DMS 273 (cell line): ENCODE data around the gene DGLUCY.
A peak's percentile ranks its signal among the peaks of the same experiment; 100 is the strongest.
"Not testable (repeated sequence)": the region's sequence is repeated elsewhere in the genome, so short reads cannot be mapped to it uniquely, and the experiment has no call there.

Experiments used
- DNase-seq: peaks from one replicate; lab custom pipeline; 2025; ENCODE audit not compliant: unreplicated experiment; lab: John Stamatoyannopoulos, UW

The DGLUCY gene

DNA sequence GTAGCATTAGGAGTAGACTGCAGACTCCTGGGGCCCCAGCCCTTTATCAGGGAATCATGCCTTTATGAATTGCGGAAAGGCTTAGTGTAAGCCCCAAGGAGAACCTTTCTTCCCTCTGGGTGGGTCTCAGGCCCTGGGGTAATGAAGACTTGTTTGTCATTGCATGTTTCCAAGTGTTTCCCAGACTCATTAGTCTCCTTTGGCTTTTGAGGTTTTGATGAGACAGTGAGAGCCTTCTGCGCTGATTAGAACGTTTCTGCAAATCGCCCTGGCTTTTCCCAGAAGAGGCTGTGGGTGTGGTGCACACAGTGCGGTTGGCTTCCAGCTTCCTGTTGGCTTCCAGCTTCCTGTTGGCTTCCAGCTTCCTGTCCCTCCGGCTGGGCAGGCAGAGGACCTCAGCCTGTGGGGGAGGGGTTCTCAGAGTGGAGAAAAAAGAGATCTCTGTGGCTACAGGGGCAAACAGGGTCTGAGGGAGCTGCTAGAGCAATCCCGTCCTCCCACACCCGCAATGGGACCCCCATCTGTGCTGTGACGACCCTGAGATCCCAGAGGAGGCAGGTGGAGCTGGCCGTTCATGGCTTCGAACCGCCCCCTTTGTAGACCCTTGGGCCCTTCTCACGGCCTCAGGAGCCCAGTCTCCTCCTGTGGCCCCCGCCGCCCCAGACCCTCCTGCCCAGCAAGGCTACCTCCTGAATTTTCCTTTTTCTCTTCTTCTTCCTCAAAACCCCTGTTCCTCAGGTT is 88.5 kb downstream of the DGLUCY start:
- no peak for DNase-seq

DNA sequence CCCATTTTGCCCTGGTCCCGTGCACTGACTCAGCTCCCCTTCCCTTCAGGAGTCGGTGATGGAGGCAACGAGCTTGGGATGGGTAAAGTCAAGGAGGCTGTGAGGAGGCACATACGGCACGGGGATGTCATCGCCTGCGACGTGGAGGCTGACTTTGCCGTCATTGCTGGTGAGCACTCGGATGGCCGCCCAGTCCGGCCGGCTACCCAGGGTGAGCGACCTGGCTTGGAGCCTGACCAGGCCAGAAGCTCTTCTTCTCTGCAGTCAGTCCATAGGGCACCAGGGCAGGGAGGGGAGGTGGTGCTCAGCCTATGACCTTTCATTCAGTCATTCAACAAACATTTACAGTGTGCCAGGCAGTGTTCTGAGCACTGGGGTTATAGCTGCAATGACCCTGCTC is 90.8 kb downstream of the DGLUCY start:
- no peak for DNase-seq

DNA sequence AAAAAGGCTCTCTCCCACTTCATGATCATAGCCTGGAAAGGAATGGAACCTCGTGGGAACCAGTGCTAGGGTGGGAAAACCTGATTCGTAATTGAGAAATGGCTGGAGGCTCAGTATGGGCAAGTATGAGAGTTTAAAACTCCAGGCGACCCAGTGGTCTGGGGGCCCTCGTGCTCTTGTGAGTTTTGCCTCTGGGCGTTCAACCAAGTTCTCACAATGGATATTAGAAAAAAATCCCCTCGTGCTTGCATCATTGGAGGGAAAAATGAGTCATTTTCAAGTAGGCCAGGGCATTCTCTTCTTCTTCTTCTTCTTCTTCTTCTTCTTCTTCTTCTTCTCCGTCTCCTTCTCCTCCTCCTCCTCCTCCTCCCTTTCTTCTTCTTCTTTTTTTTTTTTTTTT is 91.6 kb downstream of the DGLUCY start:
- DNase-seq: no peak

DNA sequence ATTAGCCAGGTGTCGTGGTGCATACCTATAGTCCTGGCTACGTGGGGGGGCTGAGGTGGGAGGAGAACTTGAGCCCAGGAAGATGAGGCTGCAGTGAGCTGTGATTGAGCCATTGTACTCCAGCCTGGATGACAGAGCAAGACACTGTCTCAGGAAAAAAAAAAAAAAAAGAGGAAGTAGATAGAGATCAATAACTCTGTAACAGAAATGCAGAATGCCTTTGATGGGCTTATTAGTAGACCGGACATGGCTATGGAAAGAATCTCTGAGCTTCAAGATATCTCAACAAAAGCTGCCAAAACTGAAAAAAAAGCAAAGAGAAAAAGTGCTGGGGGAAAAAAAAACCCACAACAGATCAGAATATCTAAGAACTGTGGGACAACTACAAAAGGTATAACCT is 93.1 kb downstream of the DGLUCY start:
- DNase-seq: no peak

DNA sequence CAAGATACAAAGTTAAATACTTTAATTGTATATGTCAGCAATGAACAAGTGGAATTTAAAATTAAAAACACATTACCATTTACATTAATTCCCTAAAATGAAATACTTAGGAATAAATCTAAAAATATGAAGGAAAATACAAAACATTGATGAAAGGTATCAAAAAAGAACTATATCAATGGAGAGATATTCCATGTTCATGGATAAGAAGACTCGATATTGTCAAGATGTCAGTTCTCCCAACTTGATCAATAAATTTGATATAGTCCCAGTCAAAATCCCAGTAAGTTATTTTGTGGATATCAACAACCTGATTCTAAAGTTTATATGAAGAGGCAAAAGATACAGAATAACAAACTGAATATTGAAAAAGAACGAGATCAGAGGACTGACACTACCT is 97.1 kb downstream of the DGLUCY start:
- DNase-seq: no peak

DNA sequence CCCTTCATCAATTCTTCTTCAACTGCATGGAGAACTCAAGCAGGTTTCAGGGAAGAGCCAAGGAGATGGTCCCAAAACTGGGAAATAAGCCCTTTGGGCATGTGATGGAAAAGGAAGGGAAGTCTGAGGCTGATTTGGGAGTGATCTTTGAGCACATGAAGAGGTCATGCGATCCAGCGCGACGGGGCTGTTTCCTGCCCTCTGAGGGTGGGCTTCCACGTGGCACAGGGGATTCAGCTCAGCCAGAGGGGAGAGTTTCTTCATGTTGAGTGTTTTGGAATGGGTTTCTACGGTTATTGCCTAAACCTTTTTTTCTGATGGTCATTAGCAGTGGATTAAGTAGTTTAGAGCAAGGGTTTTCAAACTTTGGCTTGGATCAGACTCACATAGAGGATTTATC is 100.4 kb downstream of the DGLUCY start:
- DNase-seq: no peak

DNA sequence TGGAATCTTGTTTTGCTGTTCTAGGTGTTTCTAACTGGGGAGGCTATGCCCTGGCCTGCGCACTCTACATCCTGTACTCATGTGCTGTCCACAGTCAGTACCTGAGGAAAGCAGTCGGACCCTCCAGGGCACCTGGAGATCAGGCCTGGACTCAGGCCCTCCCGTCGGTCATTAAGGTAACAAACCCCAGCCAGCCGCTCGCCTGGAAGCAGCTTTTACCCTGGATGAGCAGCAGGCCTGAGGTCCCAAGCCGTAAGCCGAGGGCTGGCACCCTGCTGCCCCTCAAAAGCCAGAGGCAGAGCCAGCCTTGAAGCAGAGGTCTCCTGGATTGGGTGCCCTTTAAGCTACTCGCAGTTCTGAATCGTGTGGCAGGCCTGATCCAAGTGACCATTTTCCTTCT is 101.5 kb downstream of the DGLUCY start:
- DNase-seq: no peak

DNA sequence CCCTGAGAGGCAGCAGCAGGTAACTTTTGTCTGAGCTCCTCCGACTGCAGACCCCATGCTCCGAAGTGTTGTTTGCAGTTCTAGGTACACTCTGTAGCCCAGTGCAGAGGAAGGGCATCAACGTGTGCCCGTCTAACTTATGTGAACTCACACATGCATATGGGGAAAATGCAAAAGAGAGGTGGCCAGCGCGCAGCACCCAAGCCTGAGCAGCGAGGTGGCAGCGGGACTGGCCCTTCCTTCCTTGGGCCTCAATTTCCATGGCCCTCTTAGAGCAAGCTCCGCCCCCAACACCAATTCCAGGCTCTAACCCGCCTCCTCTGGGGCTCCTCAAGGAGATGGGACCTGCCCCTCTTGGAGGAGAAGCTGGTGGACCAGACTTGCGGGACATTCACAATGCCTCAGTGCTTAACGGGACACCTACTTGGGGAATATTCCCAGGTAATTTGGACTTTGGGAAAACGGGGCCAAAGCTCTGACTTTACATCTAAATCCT is 102.9 kb downstream of the DGLUCY start:
- DNase-seq: no peak

DNA sequence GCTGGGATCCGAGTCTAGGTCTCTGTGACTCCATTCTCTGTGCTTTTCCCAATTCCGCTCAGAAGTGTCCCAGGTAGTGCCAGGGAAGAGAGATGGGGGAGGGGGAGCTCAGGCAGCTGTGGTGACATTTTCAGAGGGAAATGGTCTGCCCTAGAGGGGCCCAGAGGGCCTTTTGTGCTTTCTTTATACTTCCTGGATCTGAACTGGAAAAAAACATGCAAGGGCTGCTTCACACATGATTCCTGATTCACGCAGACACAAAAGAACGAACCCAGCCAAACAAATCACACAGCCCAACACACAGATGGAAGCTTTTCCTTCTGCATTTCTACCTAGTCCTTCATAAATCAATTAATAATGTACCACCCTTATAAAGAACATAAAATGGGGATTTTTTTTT is 104.1 kb downstream of the DGLUCY start:
- DNase-seq: no peak

DNA sequence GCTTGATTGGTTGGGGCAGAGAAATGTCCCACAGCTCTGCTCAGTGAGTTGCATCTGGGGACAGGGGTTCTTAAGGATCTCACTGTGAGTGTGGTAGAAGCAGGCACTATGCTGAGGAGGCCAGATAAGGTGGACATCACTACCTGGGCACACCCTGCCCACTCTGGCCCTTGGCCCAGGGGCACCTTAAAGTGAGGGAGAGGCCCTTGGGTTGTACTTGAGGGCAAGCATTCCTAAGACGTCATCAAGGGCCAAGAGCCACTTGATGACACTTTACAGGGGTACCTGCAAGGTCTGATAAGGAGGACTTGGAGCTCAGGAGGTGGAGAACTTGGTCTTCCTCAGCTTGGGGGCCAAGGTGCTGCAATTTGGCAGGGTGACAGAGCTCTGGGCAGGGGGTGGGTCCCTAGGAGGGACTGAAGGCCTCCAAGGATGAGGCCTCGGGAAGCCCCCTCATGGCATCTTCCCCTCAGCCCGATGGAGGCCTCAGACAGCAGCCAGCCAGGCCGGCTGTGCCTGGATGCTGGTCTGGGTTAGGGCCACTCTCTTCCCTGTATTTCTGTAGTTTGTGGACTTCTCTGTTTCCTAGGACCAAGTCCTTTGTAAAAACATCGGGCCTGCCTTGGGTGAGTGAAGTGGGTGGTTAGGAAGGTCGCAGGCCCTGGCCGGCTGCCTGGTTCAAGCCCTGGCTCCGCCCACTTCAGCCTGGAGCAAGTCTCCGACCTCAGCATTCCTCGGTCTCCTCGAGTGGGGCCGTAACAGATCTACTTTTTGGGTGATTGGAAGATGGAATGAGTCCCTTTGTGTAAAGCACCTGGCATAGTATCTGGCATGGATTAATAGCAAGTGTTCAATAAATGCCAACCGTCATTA is 105.9 kb downstream of the DGLUCY start:
- DNase-seq: peak; percentile 72

DNA sequence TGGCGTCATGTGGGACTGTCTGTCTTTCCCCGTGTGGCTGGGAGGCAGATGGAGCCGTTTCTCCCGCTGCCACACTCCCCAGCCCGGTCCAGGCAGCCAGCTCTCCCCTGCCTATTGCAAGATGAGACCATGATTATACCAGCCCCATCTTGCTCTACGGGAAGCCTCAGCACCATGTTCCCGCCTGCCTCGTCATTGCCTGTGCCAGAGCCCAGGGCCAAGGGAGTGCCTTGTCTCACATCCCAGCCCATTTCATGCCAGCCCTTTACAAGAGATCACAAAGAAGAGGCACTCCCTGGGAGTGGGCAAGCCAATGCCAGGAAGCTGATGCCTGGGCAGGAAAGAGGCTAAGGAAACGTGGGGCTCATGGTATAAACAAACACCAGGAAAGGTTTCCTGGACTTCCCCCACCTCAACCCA is 106.7 kb downstream of the DGLUCY start:
- DNase-seq: peak; percentile 96

DNA sequence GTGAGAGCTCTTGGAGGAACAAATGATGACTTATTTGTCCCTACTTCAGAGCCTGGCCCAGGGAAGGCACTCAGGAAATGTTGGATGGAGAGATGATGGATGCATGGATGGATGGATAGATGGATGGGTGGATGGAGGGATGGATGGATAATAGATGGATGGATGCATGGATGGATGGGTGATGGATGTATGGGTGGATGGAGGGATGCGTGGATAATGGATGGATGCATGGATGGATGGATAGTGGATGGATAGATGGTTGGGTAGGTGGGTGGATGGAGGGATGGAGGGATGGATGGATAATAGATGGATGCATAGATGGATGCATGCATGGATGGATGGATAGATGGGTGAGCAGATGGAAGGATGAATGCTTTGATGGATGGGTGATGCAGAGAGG is 107.4 kb downstream of the DGLUCY start:
- DNase-seq: no peak

DNA sequence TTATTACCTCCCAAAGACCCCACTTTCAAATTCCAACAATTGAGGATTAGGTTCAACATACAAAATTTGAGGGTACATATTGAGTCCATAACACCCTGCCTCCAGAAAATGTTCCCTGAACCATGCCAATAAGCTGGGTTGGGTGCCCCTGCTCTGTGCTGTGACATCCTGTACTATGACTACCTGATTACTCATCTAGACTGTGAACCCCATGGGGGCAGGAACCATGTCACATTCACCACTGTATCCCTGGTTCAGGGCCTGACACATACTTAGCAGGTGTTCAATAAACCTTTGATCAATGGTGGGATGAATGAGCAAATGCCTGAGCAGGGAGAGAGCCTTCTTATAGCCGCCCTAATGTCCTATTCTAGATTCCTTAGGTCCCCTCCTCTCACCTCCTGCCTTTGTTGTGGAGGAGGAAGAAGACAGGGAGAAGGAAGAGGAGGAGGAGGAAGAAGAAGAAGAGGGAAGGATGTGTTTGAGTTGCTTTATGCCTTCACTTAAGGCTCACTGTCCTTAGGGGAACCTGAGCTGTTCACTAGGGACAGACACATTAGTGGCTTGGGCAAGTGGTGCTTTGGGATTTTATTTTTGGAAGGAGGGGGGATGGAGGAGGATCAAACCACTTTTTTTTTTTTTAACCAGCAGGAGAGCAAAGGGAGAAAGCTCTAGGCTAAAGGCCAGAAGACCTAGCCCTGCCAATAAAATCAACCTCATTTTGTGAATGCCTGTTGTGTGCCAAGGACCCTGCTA is 109.3 kb downstream of the DGLUCY start:
- DNase-seq: no peak

DNA sequence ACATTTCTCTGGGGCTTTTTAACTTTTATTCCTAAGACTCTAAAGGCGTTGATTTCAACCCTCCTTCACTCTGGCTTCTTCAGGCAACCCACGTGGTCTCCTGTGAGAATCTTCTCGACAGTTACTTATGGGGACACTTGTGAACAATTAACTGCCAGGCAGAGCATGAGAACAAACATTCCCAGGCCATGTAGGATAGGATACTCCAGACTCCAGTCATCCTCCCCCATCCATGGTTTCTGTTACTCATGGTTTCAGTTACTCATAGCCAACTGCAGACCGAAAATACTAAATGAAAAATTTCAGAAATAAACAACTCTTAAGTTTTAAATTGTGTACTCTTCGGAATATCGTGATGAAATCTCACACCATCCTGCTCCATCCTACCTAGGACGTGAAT is 111.2 kb downstream of the DGLUCY start:
- DNase-seq: no peak

DNA sequence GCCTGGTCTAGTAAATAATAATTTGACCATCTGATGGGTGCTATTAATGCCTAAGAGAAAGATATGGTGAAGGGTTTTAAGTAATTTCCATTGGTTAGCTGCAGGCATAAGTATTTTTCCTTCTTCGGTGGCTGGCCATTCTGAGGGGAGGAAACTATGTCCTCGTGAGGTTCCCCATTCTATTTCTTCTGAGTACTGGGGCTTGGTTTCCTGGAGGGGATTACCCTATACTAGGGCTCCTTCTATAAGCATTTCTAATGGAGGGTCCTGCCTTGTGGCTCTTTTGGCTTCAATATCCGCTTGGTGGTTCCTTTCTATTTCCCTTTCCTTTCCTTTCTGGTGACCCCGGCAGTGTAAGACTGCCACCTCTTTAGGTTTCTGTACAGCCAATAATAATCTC is 112.5 kb downstream of the DGLUCY start:
- not testable (repeated sequence) for DNase-seq

DNA sequence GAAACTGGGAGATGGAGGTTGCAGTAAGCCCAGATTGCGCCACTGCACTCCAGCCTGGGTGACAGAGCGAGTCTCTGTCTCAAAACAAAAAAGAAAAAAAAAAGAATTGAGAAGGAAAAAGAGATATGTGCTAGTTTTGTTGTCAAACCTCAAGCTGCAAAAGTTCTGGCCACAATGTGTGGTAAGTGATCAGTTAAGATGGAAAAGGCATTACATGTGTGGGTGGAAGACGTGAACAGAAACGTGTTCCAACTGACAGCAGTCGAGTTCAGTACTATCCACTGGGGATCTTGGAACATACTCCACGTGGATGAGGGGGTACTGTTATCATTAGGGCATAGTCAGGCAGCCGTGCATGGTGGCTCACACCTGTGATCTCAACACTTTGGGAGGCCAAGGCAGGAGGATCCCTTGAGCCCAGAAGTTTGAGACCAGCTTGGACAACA is 113.3 kb downstream of the DGLUCY start:
- DNase-seq: no peak

DNA sequence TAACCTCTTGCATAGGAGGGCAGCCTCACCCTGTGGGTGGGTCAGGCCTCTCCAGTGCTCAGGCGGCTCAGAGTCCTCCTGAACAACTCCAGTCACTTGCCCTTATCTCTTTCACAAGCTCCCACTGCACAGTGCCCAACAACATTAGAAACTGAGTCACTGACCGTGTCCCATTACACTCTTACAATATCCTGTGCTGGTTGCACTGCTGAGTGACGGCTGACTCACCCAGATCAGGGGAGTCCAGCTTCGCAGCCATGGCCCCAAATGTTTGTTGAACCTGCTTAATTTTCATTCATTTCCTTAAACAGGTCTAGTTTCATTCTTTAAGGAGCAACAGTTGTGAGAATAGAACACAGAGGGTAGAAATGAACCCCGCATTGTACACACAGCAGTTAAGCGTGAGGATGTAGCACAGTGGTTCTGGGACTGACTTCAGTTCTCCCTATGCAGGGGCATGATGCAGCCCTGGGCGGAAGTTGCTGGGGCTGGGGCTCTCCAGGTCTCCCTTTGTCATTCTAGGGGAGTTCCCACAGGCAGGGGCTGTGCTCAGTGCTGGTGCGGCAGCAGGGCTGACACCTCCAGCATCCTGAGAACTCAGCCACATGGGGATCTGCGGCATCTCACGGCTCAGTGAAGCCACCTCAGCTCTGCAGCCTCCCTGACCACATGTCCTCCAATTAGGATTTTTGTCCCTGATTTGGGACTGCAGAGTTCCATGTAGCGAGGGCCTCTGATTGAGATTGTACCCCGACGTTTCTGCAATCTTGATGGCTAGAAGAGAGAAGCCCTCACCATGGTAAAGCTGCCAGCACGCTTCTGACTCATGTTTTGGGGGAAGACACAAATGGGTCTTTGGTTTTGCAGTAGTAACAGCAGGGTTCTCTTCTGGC is 114.5 kb downstream of the DGLUCY start:
- no peak for DNase-seq

DNA sequence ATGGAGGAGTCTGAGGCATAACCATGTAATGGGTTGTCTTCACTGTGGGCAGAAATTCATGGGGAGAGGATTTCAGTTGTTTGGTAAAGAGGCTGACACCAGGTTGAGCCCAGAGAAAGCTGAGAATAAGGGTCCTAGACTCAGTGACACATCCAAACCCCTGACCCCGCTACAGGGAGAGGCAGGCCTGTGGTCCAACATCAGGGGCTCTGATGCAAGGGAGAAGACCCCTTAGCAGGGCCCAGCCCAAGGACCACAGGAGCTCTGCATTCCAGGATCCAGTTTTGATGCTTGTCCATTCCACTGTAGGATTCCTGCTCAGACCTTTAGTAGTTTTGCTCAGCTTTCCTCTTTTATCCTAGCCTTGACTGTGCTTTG is 115.1 kb downstream of the DGLUCY start:
- DNase-seq: no peak

DNA sequence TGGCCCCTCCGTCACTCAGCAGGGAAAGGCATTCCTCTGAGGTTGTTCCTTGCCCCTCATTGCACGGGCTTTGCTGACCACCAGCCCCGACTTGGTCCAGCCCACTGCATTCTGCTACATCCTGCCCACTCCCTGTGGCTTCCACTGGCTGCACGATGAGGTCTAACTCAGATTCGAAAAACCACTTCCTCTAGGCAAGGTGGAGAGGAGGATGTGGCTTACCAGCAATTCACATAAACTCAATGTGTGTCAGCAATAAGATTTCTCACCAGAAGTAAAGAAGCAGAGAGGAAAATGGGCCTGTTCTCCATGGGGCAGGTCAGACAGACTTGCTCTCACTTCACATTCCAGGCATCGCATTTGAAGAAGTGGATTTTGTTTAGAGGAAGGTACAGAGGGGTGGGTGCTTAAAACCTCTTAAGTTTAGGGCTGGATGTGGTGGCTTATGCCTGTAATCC is 115.9 kb downstream of the DGLUCY start:
- no peak for DNase-seq

DNA sequence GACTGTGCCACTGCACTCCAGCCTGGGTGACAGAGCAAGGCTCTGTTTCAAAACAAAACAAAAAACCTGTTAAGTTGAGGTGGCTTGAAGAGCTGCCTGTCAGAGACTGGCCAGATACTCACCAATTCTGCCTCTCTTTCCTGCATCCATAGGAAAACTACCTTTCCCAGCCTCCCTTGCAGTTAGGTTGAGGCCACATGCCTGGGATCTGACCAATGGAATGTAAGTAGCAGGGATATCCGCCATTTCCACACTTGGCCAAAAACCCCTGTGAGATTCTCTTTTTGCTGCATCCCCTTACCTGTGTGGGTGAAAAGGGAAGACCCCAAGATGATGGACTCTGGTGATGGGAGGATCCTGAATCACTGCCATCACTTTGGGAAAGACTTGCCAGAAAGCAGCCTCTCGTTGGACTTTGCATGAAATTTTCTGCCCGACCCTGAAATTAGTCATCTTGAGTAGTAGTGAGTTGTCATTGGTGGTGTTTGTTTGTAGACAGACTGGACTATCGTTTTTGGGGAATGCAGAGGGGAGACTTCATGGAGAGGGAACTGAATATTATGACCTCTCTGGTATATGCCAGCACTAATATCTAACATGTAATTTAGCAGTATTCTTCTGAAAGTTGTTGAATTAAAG is 116.6 kb downstream of the DGLUCY start:
- DNase-seq: peak; percentile 57
